HEK293T (cell line): ENCODE results near the gene LYL1.

Source experiments
- CTCF ChIA-PET: fragments of 350-600 bp; formaldehyde crosslinking; extraction: SDS; loops from one replicate; lab custom pipeline; 2021; ENCODE audit warnings: antibody characterized with exemption, inconsistent platforms; lab: Yijun Ruan, JAX
- POLR2A ChIA-PET: fragments of 350-600 bp; formaldehyde crosslinking; extraction: SDS; loops from one replicate; lab custom pipeline; 2020; ENCODE audit warnings: antibody characterized with exemption, inconsistent platforms; lab: Yijun Ruan, JAX
- DNase-seq: peaks from one replicate; pipeline ENCODE4 v3.0.0; 2012; ENCODE audit warnings: mixed read lengths; ENCODE audit errors: extremely low spot score
- ARNT ChIP-seq: fragments of 450-650 bp; IDR thresholded peaks from 2 replicates; pipeline ENCODE4 v1.6.1; 2017; ENCODE audit warnings: mild to moderate bottlenecking
- BHLHE40 ChIP-seq: fragments of 450-650 bp; IDR thresholded peaks from 2 replicates; pipeline ENCODE4 v1.6.1; 2016; ENCODE audit warnings: mild to moderate bottlenecking, moderate library complexity, borderline replicate concordance
- CTBP1 ChIP-seq: fragments of 450-650 bp; IDR thresholded peaks from 2 replicates; pipeline ENCODE4 v1.6.1; 2016; ENCODE audit warnings: borderline replicate concordance
- ELF4 ChIP-seq: fragments of 450-650 bp; IDR thresholded peaks from 2 replicates; pipeline ENCODE4 v1.6.1; 2017; ENCODE audit warnings: antibody characterized with exemption
- FOXA1 ChIP-seq: fragments of 450-650 bp; IDR thresholded peaks from 2 replicates; pipeline ENCODE4 v1.6.1; 2016; ENCODE audit warnings: mild to moderate bottlenecking
- FOXK2 ChIP-seq: fragments of 450-650 bp; IDR thresholded peaks from 2 replicates; pipeline ENCODE4 v1.6.1; 2016; ENCODE audit warnings: mild to moderate bottlenecking
- FOXM1 ChIP-seq: fragments of 450-650 bp; IDR thresholded peaks from 2 replicates; pipeline ENCODE4 v1.6.1; 2017; ENCODE audit warnings: mild to moderate bottlenecking, borderline replicate concordance
- HDGF ChIP-seq: fragments of 450-650 bp; IDR thresholded peaks from 2 replicates; pipeline ENCODE4 v1.6.1; 2017; ENCODE audit warnings: antibody characterized with exemption, borderline replicate concordance
- L3MBTL2 ChIP-seq: fragments of 450-650 bp; conservative IDR thresholded peaks from 2 replicates; pipeline ENCODE4 v1.6.1; 2016; ENCODE audit warnings: mild to moderate bottlenecking
- LEF1 ChIP-seq: fragments of 450-650 bp; IDR thresholded peaks from 2 replicates; pipeline ENCODE4 v1.6.1; 2017; ENCODE audit warnings: mild to moderate bottlenecking, borderline replicate concordance
- NFRKB ChIP-seq: fragments of 450-650 bp; IDR thresholded peaks from 2 replicates; pipeline ENCODE4 v1.6.1; 2016; ENCODE audit warnings: mild to moderate bottlenecking, moderate library complexity
- PKNOX1 ChIP-seq: fragments of 450-650 bp; IDR thresholded peaks from 2 replicates; pipeline ENCODE4 v1.6.1; 2016
- SP1 ChIP-seq: fragments of 450-650 bp; IDR thresholded peaks from 2 replicates; pipeline ENCODE4 v1.6.1; 2017
- SUZ12 ChIP-seq: fragments of 450-650 bp; IDR thresholded peaks from 2 replicates; pipeline ENCODE4 v1.6.1; 2016; ENCODE audit warnings: mild to moderate bottlenecking
- TARDBP ChIP-seq: fragments of 450-650 bp; IDR thresholded peaks from 2 replicates; pipeline ENCODE4 v1.6.1; 2016
- ZNF384 ChIP-seq: fragments of 450-650 bp; IDR thresholded peaks from 2 replicates; pipeline ENCODE4 v1.6.1; 2016

LYL1 gene

GRCh38 chr19:13069415-13070359 lies 33.0 kb downstream of the LYL1 start:
- TF ChIP-seq BHLHE40 (no peak), ARNT (no peak), FOXK2 (no peak), PKNOX1 (no peak), HDGF (no peak), FOXM1 (no peak), L3MBTL2 (no peak), CTBP1 (no peak), FOXA1 (no peak), LEF1 (no peak), TARDBP (no peak), ZNF384 (no peak), ELF4 (no peak)
- ChIA-PET POLR2A (interaction anchor here (2.2 kb wide), 1 partner anchor 15 kb away, joined by 7 read pairs; no protein-coding TSS in a partner anchor), CTCF (interaction anchor here (0.6 to 0.7 kb wide), 2 partner anchors 29 to 89 kb away, joined by 3 read pairs; no protein-coding TSS in a partner anchor)
- no peak for DNase-seq

GRCh38 chr19:13068085-13068846 lies 34.4 kb downstream of the LYL1 start:
- no peak for TF ChIP-seq SP1
- TF ChIP-seq LEF1, result no peak
- TF ChIP-seq PKNOX1, result no peak
- no peak for TF ChIP-seq HDGF
- no peak for TF ChIP-seq NFRKB
- TF ChIP-seq BHLHE40, result no peak
- no peak for TF ChIP-seq ZNF384
- no peak for TF ChIP-seq TARDBP
- TF ChIP-seq ELF4, result no peak
- no peak for DNase-seq
- CTCF ChIA-PET, result interaction anchor here (0.6 to 1.5 kb wide), 4 partner anchors 10 to 91 kb away, joined by 3 to 5 read pairs (median 3); no protein-coding TSS in a partner anchor
- POLR2A ChIA-PET, result interaction anchor here (2.2 kb wide), 1 partner anchor 13 kb away, joined by 7 read pairs; no protein-coding TSS in a partner anchor

GRCh38 chr19:13066933-13067807 lies 35.5 kb downstream of the LYL1 start:
- POLR2A ChIA-PET, result no interaction called here
- no peak for TF ChIP-seq L3MBTL2
- no peak for TF ChIP-seq HDGF
- no peak for TF ChIP-seq FOXA1
- no peak for TF ChIP-seq NFRKB
- no peak for TF ChIP-seq TARDBP
- TF ChIP-seq ELF4, result no peak
- no peak for TF ChIP-seq FOXM1
- TF ChIP-seq ZNF384, result no peak
- DNase-seq, result no peak
- CTCF ChIA-PET, result no interaction called here

- ChIA-PET CTCF (interaction anchor here (1.3 kb wide), 1 partner anchor 28 kb away, joined by 3 read pairs; no protein-coding TSS in a partner anchor), POLR2A (no interaction called here)
- no peak for DNase-seq
- no peak for TF ChIP-seq NFRKB
- TF ChIP-seq ZNF384, result no peak
- no peak for TF ChIP-seq FOXM1
- TF ChIP-seq SUZ12, result no peak
- no peak for TF ChIP-seq SP1
- TF ChIP-seq ELF4, result no peak
- TF ChIP-seq BHLHE40, result no peak
- TF ChIP-seq HDGF, result no peak
- TF ChIP-seq CTBP1, result no peak
- no peak for TF ChIP-seq L3MBTL2
- no peak for TF ChIP-seq PKNOX1
- no peak for TF ChIP-seq FOXA1
- no peak for TF ChIP-seq ARNT
- TF ChIP-seq LEF1, result no peak
- TF ChIP-seq TARDBP, result no peak
- TF ChIP-seq FOXK2, result no peak
Observed at GRCh38 chr19:13066226-13066625, 36.4 kb downstream of the LYL1 start.

- POLR2A ChIA-PET, result no interaction called here
- CTCF ChIA-PET, result interaction anchor here (0.6 kb wide), 1 partner anchor 29 kb away, joined by 4 read pairs; no protein-coding TSS in a partner anchor
- TF ChIP-seq BHLHE40, result no peak
- TF ChIP-seq LEF1, result no peak
- no peak for TF ChIP-seq FOXA1
- no peak for TF ChIP-seq ELF4
- TF ChIP-seq NFRKB, result no peak
- no peak for TF ChIP-seq FOXM1
- no peak for TF ChIP-seq L3MBTL2
- TF ChIP-seq TARDBP, result no peak
- TF ChIP-seq SUZ12, result no peak
- TF ChIP-seq CTBP1, result no peak
- no peak for TF ChIP-seq SP1
- TF ChIP-seq FOXK2, result no peak
- DNase-seq, result no peak
Observed at GRCh38 chr19:13064092-13064489, 38.6 kb downstream of the LYL1 start.
